Endothelial cell of umbilical vein (primary cell): ENCODE measurements around the gene PPIH.

ENCODE experiments used
- EZH2 ChIP-seq: IDR thresholded peaks from 2 replicates; pipeline ENCODE4 v1.6.1; 2012; ENCODE audit warnings: borderline replicate concordance, low read depth, mild to moderate bottlenecking, moderate library complexity, low read length, inconsistent platforms; ENCODE audit not compliant: severe bottlenecking
- FOS ChIP-seq: IDR thresholded peaks from 2 replicates; pipeline ENCODE4 v1.6.1; 2011; ENCODE audit warnings: mild to moderate bottlenecking, low read length, moderate library complexity, borderline replicate concordance; ENCODE audit not compliant: insufficient read depth
- GATA2 ChIP-seq: IDR thresholded peaks from 2 replicates; pipeline ENCODE4 v1.7.0; 2011; ENCODE audit warnings: low read depth, mild to moderate bottlenecking, moderate library complexity, mixed read lengths, low read length; ENCODE audit not compliant: insufficient read length, insufficient read depth
- JUN ChIP-seq: IDR thresholded peaks from 2 replicates; pipeline ENCODE4 v1.6.1; 2011; ENCODE audit warnings: borderline replicate concordance, low read depth; ENCODE audit not compliant: insufficient read length, insufficient read depth
- MAX ChIP-seq: IDR thresholded peaks from 2 replicates; pipeline ENCODE4 v1.6.1; 2011; ENCODE audit not compliant: insufficient read depth, insufficient read length
- MYC ChIP-seq: IDR thresholded peaks from one replicate; pipeline ENCODE4 v1.6.1; 2011; ENCODE audit warnings: mild to moderate bottlenecking, low read depth, low read length
- POLR2A ChIP-seq: IDR thresholded peaks from 2 replicates; pipeline ENCODE4 v1.6.1; 2012; ENCODE audit warnings: low read depth, mild to moderate bottlenecking, control low read depth, low read length
- POLR2AphosphoS5 ChIP-seq: IDR thresholded peaks from 2 replicates; pipeline ENCODE4 v1.6.1; 2012; ENCODE audit warnings: low read depth, mild to moderate bottlenecking, control low read depth, low read length, moderate library complexity; ENCODE audit not compliant: insufficient read depth
- TF ChIP-seq, protein P1 (sequence below), 2 donors: IDR thresholded peaks; 1 replicate in 1 of 2; 2 replicates in 1 of 2; pipeline ENCODE4 v1.5.1; 2011; ENCODE audit warnings: low read length in 2 of 2, mild to moderate bottlenecking in 2 of 2, moderate library complexity in 2 of 2, control low read depth in 1 of 2, inconsistent platforms in 1 of 2, low read depth in 1 of 2; ENCODE audit not compliant: insufficient read depth in 1 of 2; ENCODE audit errors: extremely low read depth in 1 of 2

- TF ChIP-seq MYC (no peak), GATA2 (no peak), POLR2A (no peak), POLR2AphosphoS5 (no peak), FOS (no peak), EZH2 (no peak), MAX (no peak), JUN (no peak)
- TF ChIP-seq, protein P1, sequence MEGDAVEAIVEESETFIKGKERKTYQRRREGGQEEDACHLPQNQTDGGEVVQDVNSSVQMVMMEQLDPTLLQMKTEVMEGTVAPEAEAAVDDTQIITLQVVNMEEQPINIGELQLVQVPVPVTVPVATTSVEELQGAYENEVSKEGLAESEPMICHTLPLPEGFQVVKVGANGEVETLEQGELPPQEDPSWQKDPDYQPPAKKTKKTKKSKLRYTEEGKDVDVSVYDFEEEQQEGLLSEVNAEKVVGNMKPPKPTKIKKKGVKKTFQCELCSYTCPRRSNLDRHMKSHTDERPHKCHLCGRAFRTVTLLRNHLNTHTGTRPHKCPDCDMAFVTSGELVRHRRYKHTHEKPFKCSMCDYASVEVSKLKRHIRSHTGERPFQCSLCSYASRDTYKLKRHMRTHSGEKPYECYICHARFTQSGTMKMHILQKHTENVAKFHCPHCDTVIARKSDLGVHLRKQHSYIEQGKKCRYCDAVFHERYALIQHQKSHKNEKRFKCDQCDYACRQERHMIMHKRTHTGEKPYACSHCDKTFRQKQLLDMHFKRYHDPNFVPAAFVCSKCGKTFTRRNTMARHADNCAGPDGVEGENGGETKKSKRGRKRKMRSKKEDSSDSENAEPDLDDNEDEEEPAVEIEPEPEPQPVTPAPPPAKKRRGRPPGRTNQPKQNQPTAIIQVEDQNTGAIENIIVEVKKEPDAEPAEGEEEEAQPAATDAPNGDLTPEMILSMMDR (IDR thresholded peaks at IDR 0.05; ENCODE audit: extremely low read depth in 1 of 2, insufficient read depth in 1 of 2, low read depth in 1 of 2, low read length in 2 of 2), result no peak
Measured at GRCh38 chr1:42613803-42614131, 44.5 kb upstream of the PPIH start.
